T47D (cell line): ENCODE data around the gene NCAPD3.

Experiments used
- DNase-seq, 2 experiments: peaks; one replicate each; pipeline versions ENCODE4 v3.0.0 to v3.0.0-alpha.2; 2011 to 2012; ENCODE audit warnings: low read depth in 1 of 2, low spot score in 1 of 2
- JUND ChIP-seq: IDR thresholded peaks from 2 replicates; pipeline ENCODE4 v1.6.1; 2012; ENCODE audit warnings: low read depth
- in situ Hi-C: cut with HindIII; loops from 2 replicates; pipeline ENCODE4 v1.10.0; 2016; ENCODE audit warnings: low sequenced_read_pairs, low pct_unique_long_range_greater_than_20kb

NCAPD3 gene

GRCh38 chr11:134246100-134246499, 22.3 kb upstream of the NCAPD3 start:
- no peak for DNase-seq
- TF ChIP-seq JUND = no peak
- in situ Hi-C loops = no loop called here

GRCh38 chr11:134245434-134245833, 21.7 kb upstream of the NCAPD3 start:
- in situ Hi-C loops = no loop called here
- TF ChIP-seq JUND = no peak
- DNase-seq = no peak

GRCh38 chr11:134244593-134244992, 20.8 kb upstream of the NCAPD3 start:
- DNase-seq = peak; percentile 72 to 82
- in situ Hi-C loops = no loop called here
- TF ChIP-seq JUND = no peak

- no peak for TF ChIP-seq JUND
- no peak for DNase-seq
- in situ Hi-C loops = no loop called here
Measured at GRCh38 chr11:134243913-134244312, 20.1 kb upstream of the NCAPD3 start.

- in situ Hi-C loops = no loop called here
- TF ChIP-seq JUND = no peak
- DNase-seq = no peak
Measured at GRCh38 chr11:134242376-134242775, 18.6 kb upstream of the NCAPD3 start.

GRCh38 chr11:134240592-134240991, 16.8 kb upstream of the NCAPD3 start:
- no peak for TF ChIP-seq JUND
- in situ Hi-C loops = no loop called here
- DNase-seq = no peak

- no peak for TF ChIP-seq JUND
- DNase-seq = no peak
- in situ Hi-C loops = no loop called here
Measured at GRCh38 chr11:134238956-134239355, 15.2 kb upstream of the NCAPD3 start.

GRCh38 chr11:134237557-134237922, 13.8 kb upstream of the NCAPD3 start:
- in situ Hi-C loops = no loop called here
- DNase-seq = no peak
- no peak for TF ChIP-seq JUND

GRCh38 chr11:134236834-134237556, 13.2 kb upstream of the NCAPD3 start:
- in situ Hi-C loops = no loop called here
- TF ChIP-seq JUND = no peak
- DNase-seq = no peak

- no peak for DNase-seq
- in situ Hi-C loops = no loop called here
- TF ChIP-seq JUND = no peak
Measured at GRCh38 chr11:134235399-134235798, 11.6 kb upstream of the NCAPD3 start.

GRCh38 chr11:134233729-134234179, 10.0 kb upstream of the NCAPD3 start:
- DNase-seq = no peak
- in situ Hi-C loops = no loop called here
- TF ChIP-seq JUND = no peak

GRCh38 chr11:134231958-134232659, 8.3 kb upstream of the NCAPD3 start:
- no peak for DNase-seq
- TF ChIP-seq JUND = no peak
- in situ Hi-C loops = no loop called here

GRCh38 chr11:134230339-134230738, 6.6 kb upstream of the NCAPD3 start:
- in situ Hi-C loops = no loop called here
- DNase-seq = no peak
- no peak for TF ChIP-seq JUND
